CD4-positive, alpha-beta memory T cell (primary cell): Measurements from ENCODE around the gene SPAG6. TPM values are rescaled to one million over a fixed set of nuclear protein-coding genes. Genes with fewer than 3 reads are reported as not detected.
A peak's percentile ranks its signal among the peaks of the same experiment; 100 is the strongest.

ENCODE experiments used
- CTCF ChIA-PET: fragments of 350-600 bp; sonication (Branson Sonifier 250); formaldehyde crosslinking; loops from one replicate; lab custom pipeline; 2021; ENCODE audit warnings: inconsistent platforms; ENCODE audit not compliant: partially characterized antibody; lab: Charles Lee
- POLR2A ChIA-PET: fragments of 350-600 bp; sonication (Branson Sonifier 250); formaldehyde crosslinking; loops from one replicate; lab custom pipeline; 2021; ENCODE audit not compliant: partially characterized antibody; lab: Charles Lee
- DNase-seq, 5 donors: peaks; one replicate each; pipeline versions ENCODE4 v3.0.0 to v3.0.0-alpha.2; 2020 to 2022; ENCODE audit warnings: mixed read lengths in 1 of 5
- H3K27ac ChIP-seq: one replicate; pipeline ENCODE4 v1.7.0; 2013; ENCODE audit warnings: low read depth, low read length
- H3K27me3 ChIP-seq: 2 replicates; pipeline ENCODE4 v1.7.0; 2013; ENCODE audit warnings: mild to moderate bottlenecking, low read length, moderate library complexity; ENCODE audit not compliant: insufficient read depth
- H3K36me3 ChIP-seq: 2 replicates; pipeline ENCODE4 v1.7.0; 2013; ENCODE audit warnings: mild to moderate bottlenecking, low read length, moderate library complexity; ENCODE audit not compliant: insufficient read depth
- H3K4me1 ChIP-seq: 2 replicates; pipeline ENCODE4 v1.7.0; 2013; ENCODE audit warnings: mild to moderate bottlenecking, low read length, moderate library complexity; ENCODE audit not compliant: insufficient read depth
- H3K4me3 ChIP-seq, 2 donors: one replicate each; pipeline ENCODE4 v1.7.0; 2013; ENCODE audit warnings: low read length in 2 of 2, mild to moderate bottlenecking in 1 of 2
- H3K9me3 ChIP-seq, 2 donors: one replicate each; pipeline ENCODE4 v1.7.0; 2013; ENCODE audit warnings: low read length in 2 of 2, control low read depth in 1 of 2; ENCODE audit not compliant: control insufficient read depth in 1 of 2
- H3K27ac Mint-ChIP-seq, 7 donors: one replicate each; pipeline ENCODE4 v1.8.0; 2020 to 2021; ENCODE audit warnings: mixed read lengths in 7 of 7, mild to moderate bottlenecking in 6 of 7, inconsistent platforms in 3 of 7, moderate library complexity in 3 of 7
- H3K27me3 Mint-ChIP-seq, 2 donors: one replicate each; pipeline ENCODE4 v1.8.0; 2020 to 2021; ENCODE audit warnings: mixed read lengths in 2 of 2
- H3K36me3 Mint-ChIP-seq, 2 donors: one replicate each; pipeline ENCODE4 v1.8.0; 2020 to 2021; ENCODE audit warnings: mixed read lengths in 2 of 2, inconsistent platforms in 1 of 2, mild to moderate bottlenecking in 1 of 2
- H3K4me1 Mint-ChIP-seq, 4 donors: one replicate each; pipeline ENCODE4 v1.8.0; 2020 to 2021; ENCODE audit warnings: mixed read lengths in 4 of 4, mild to moderate bottlenecking in 1 of 4
- H3K4me3 Mint-ChIP-seq, 8 donors: one replicate each; pipeline ENCODE4 v1.8.0; 2020 to 2021; ENCODE audit warnings: mixed read lengths in 8 of 8, mild to moderate bottlenecking in 7 of 8, moderate library complexity in 6 of 8, inconsistent platforms in 3 of 8
- H3K9me3 Mint-ChIP-seq, 8 donors: one replicate each; pipeline ENCODE4 v1.8.0; 2020 to 2021; ENCODE audit warnings: mixed read lengths in 8 of 8, mild to moderate bottlenecking in 5 of 8, inconsistent platforms in 3 of 8, moderate library complexity in 1 of 8
- intact Hi-C: fragments of 100-400 bp; cut with micrococcal nuclease; formaldehyde crosslinking; loops from one replicate; pipeline ENCODE4 v1.15.1; 2023
- polyA plus RNA-seq, 2 donors: library from polyadenylated mRNA; unstranded; fragments of 300-500 nt; fragmentation: Illumina TruSeq; gene quantifications; one replicate each; pipeline ENCODE4 v1.2.3, GENCODE V29; 2021
- total RNA-seq, 2 experiments: library from RNA; stranded (reverse); gene quantifications; one replicate each; pipeline ENCODE4 v1.2.3, GENCODE V29; 2021

SPAG6 gene
- total and polyA plus RNA-seq, 4 experiments from 2014 or later: not detected

- Histone ChIP-seq H3K9me3 (no peaks in the 10 kb centered on the region), H3K4me3 (no peak overlapping the region), H3K27ac (no peak overlapping the region), H3K4me1 (no peaks in the 10 kb centered on the region), H3K27me3 (no peaks in the 10 kb centered on the region), H3K36me3 (no peaks in the 10 kb centered on the region)
- Mint-ChIP-seq H3K4me3 (no peak overlapping the region), H3K9me3 (peaks cover 0 to 1% (median 0%) of the 10 kb centered on the region in 8 donors), H3K36me3 (no peaks in the 10 kb centered on the region), H3K27me3 (no peaks in the 10 kb centered on the region), H3K27ac (no peak overlapping the region), H3K4me1 (no peaks in the 10 kb centered on the region)
- peak in 4 of 5 donors; percentile 37 to 41 (median 39) for DNase-seq
- intact Hi-C loops: loop anchor here (1.0 kb wide), 4 partner anchors 162 to 568 kb away; no protein-coding TSS in a partner anchor
- ChIA-PET POLR2A (no interaction called here), CTCF (interaction anchor here (1.6 kb wide), 1 partner anchor 162 kb away, joined by 6 read pairs; no protein-coding TSS in a partner anchor)
Observed at GRCh38 chr10:22420787-22421517, 75.7 kb downstream of the SPAG6 start.

- intact Hi-C loops: no loop called here
- H3K36me3 ChIP-seq: no peaks in the 10 kb centered on the region
- H3K4me1 ChIP-seq: no peaks in the 10 kb centered on the region
- H3K9me3 Mint-ChIP-seq: peaks cover 0 to 4% (median 0%) of the 10 kb centered on the region in 8 donors
- no peak overlapping the region for H3K4me3 Mint-ChIP-seq
- no peak overlapping the region for H3K27ac ChIP-seq
- POLR2A ChIA-PET: interaction anchor here (0.6 to 2.3 kb wide), 3 partner anchors 10 to 337 kb away, joined by 3 to 14 read pairs (median 3); no protein-coding TSS in a partner anchor
- no peak overlapping the region for H3K27ac Mint-ChIP-seq
- H3K27me3 Mint-ChIP-seq: peaks cover 9 to 12% of the 10 kb centered on the region in 2 donors
- H3K27me3 ChIP-seq: no peaks in the 10 kb centered on the region
- no peak for DNase-seq
- H3K9me3 ChIP-seq: no peaks in the 10 kb centered on the region
- no peaks in the 10 kb centered on the region for H3K36me3 Mint-ChIP-seq
- no peak overlapping the region for H3K4me3 ChIP-seq
- CTCF ChIA-PET: interaction anchor here (0.8 kb wide), 1 partner anchor 423 kb away, joined by 3 read pairs; the partner anchor contains the start of gene DNAJC1
- H3K4me1 Mint-ChIP-seq: peaks cover 0 to 2% (median 0%) of the 10 kb centered on the region in 4 donors
Observed at GRCh38 chr10:22426653-22427052, 81.4 kb downstream of the SPAG6 start.

DNA sequence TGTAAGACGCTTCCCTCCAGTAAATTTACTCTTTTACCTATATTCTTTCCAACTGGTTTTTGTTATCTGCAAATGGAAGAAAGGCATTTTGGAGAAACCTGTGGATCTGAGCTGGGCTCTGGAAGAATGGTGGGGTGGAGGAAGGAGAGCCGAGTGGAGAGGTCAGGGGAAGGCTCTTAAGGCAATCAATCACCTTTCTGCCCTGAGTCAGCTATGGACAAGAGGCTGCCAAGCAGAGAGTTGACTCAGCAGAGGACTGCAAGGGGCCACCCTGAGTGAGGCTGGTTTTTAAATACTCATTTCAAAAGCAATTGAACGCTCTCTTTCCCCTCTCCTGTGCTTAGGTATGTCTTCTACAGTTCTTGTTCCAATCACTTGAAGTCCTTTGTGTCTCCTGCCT is 81.8 kb downstream of the SPAG6 start:
- H3K4me3 ChIP-seq: no peak overlapping the region
- H3K36me3 Mint-ChIP-seq: no peaks in the 10 kb centered on the region
- no peak overlapping the region for H3K27ac ChIP-seq
- no peak overlapping the region for H3K4me3 Mint-ChIP-seq
- no peaks in the 10 kb centered on the region for H3K36me3 ChIP-seq
- peaks cover 0 to 2% (median 0%) of the 10 kb centered on the region in 4 donors for H3K4me1 Mint-ChIP-seq
- no peaks in the 10 kb centered on the region for H3K9me3 ChIP-seq
- ChIA-PET POLR2A (interaction anchor here (0.6 to 2.3 kb wide), 3 partner anchors 10 to 337 kb away, joined by 3 to 14 read pairs (median 3); no protein-coding TSS in a partner anchor), CTCF (interaction anchor here (0.8 kb wide), 1 partner anchor 424 kb away, joined by 3 read pairs; the partner anchor contains the start of gene DNAJC1)
- peaks cover 9 to 12% of the 10 kb centered on the region in 2 donors for H3K27me3 Mint-ChIP-seq
- no peaks in the 10 kb centered on the region for H3K4me1 ChIP-seq
- intact Hi-C loops: no loop called here
- H3K27me3 ChIP-seq: no peaks in the 10 kb centered on the region
- H3K9me3 Mint-ChIP-seq: peaks cover 0 to 4% (median 0%) of the 10 kb centered on the region in 8 donors
- no peak overlapping the region for H3K27ac Mint-ChIP-seq
- no peak for DNase-seq

DNA sequence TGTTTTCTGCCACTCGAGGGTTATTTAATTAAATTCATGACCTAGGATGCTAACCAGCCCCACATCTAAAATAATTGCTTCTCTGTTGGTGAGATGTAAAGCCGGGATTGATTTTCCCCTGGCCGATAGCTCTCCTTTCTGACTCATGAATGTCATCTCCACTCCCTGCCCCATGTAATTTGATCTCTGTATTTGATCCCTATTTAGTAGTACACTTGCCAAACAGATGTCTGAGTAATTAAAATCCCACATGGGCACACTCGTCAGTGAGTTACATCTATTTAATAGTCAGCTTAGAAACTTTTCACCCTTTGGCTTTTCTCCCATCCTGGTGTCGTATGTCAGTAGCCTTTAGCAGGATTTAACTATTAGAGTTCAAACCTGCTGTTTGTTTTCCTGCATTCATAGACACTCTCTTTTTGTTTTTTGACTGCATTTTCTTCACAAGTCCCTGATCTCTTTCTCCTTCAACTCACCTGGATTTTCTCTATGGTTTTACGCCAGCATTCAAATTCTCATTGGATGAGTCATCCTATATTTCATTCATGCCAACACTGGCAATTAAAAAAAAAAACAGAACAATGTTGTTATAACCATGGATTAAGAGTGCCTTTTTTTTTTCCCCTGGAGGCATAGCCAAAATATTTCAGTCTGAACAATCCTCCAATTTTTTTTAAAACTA is 82.7 kb downstream of the SPAG6 start:
- ChIA-PET CTCF (no interaction called here), POLR2A (interaction anchor here (2.3 kb wide), 1 partner anchor 9 kb away, joined by 14 read pairs; no protein-coding TSS in a partner anchor)
- Histone ChIP-seq H3K4me3 (no peak overlapping the region), H3K36me3 (no peaks in the 10 kb centered on the region), H3K9me3 (no peaks in the 10 kb centered on the region), H3K27me3 (no peaks in the 10 kb centered on the region), H3K27ac (no peak overlapping the region), H3K4me1 (no peaks in the 10 kb centered on the region)
- Mint-ChIP-seq H3K36me3 (no peaks in the 10 kb centered on the region), H3K27me3 (peaks cover 9 to 12% of the 10 kb centered on the region in 2 donors), H3K4me1 (peaks cover 0 to 2% (median 0%) of the 10 kb centered on the region in 4 donors), H3K4me3 (no peak overlapping the region), H3K9me3 (peaks cover 0 to 4% (median 0%) of the 10 kb centered on the region in 8 donors), H3K27ac (no peak overlapping the region)
- no peak for DNase-seq
- intact Hi-C loops: no loop called here

- no peak overlapping the region for H3K4me3 Mint-ChIP-seq
- Histone ChIP-seq H3K4me1 (no peaks in the 10 kb centered on the region), H3K4me3 (no peak overlapping the region), H3K36me3 (no peaks in the 10 kb centered on the region), H3K9me3 (no peaks in the 10 kb centered on the region), H3K27ac (no peak overlapping the region), H3K27me3 (no peaks in the 10 kb centered on the region)
- CTCF ChIA-PET: interaction anchor here (0.9 to 1.2 kb wide), 2 partner anchors 14 to 560 kb away, joined by 3 to 6 read pairs; no protein-coding TSS in a partner anchor
- H3K4me1 Mint-ChIP-seq: peaks cover 0 to 2% (median 0%) of the 10 kb centered on the region in 4 donors
- peaks cover 9 to 12% of the 10 kb centered on the region in 2 donors for H3K27me3 Mint-ChIP-seq
- intact Hi-C loops: no loop called here
- POLR2A ChIA-PET: no interaction called here
- H3K36me3 Mint-ChIP-seq: no peaks in the 10 kb centered on the region
- H3K9me3 Mint-ChIP-seq: peaks cover 0 to 4% (median 0%) of the 10 kb centered on the region in 8 donors
- no peak overlapping the region for H3K27ac Mint-ChIP-seq
- no peak for DNase-seq
Observed at GRCh38 chr10:22429146-22429545, 83.8 kb downstream of the SPAG6 start.

- H3K4me1 ChIP-seq: no peaks in the 10 kb centered on the region
- Mint-ChIP-seq H3K9me3 (peaks cover 0 to 3% (median 0%) of the 10 kb centered on the region in 8 donors), H3K27ac (no peak overlapping the region), H3K36me3 (no peaks in the 10 kb centered on the region), H3K4me1 (peaks cover 0 to 2% (median under 1%) of the 10 kb centered on the region in 4 donors), H3K27me3 (peaks cover 9 to 12% of the 10 kb centered on the region in 2 donors), H3K4me3 (no peak overlapping the region)
- no peaks in the 10 kb centered on the region for H3K36me3 ChIP-seq
- no peaks in the 10 kb centered on the region for H3K27me3 ChIP-seq
- no peak for DNase-seq
- intact Hi-C loops: loop anchor here (10.0 kb wide), 2 partner anchors 255 to 935 kb away; no protein-coding TSS in a partner anchor
- H3K4me3 ChIP-seq: no peak overlapping the region
- ChIA-PET POLR2A (no interaction called here), CTCF (interaction anchor here (0.9 kb wide), 1 partner anchor 15 kb away, joined by 3 read pairs; no protein-coding TSS in a partner anchor)
- no peak overlapping the region for H3K27ac ChIP-seq
- H3K9me3 ChIP-seq: no peaks in the 10 kb centered on the region
Observed at GRCh38 chr10:22429981-22430421, 84.7 kb downstream of the SPAG6 start.
